ENCODE results near the gene THSD7B. TPM values are rescaled to one million over a fixed set of nuclear protein-coding genes. Genes with fewer than 3 reads are reported as not detected.

THSD7B gene
- total and polyA plus RNA-seq, 10 of the 15 experiments (the other 5 are each of a cell fraction or from before 2014, with no cell fraction given), result 0.03 to 0.56 (median 0.28) TPM

DNA sequence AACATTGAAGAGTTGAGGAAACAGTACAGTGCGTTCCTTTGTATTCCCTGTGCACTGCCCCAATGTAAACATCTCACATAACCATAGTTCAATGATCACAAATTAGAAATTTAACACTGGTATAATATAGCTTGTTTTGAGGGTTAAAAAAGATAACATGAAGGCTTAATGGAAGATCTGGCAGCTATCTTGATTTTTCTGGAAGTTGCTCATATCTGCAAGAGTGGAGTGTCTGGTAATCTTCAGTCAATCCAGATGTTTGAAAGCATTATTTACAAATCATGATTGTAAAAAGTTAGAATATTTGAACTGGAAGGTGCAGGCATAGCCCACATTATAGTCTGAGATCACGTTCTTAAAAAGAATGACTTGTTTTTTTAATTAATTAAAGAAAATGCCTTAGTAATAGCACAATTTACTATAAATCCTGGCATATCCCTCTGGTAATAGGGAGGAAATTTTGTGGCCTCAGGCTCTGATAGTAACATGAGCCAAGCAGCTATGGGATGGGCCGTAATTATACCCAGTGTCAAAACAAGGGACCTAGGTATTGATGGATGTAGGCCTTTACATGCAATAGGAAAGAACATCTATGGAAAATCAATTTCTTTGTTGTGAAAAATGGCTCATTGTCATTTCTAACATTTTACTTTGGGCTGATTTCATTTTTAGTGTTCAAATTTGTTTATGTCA, 418.0 kb downstream of the THSD7B start:
- FAIRE-seq (no peak), ATAC-seq (no peak), DNase-seq (ENCODE audit: low read depth, low spot score) (no peak)
- H4K20me1 ChIP-seq (ENCODE audit: control insufficient read depth, insufficient read depth), result no peaks in the 10 kb centered on the region
- 24% methylated on average over 3 of the region's 3 CpGs for WGBS (ENCODE audit: insufficient coverage, insufficient replicate concordance, low lambda C conversion rate, missing lambda C conversion rate)
- ChIA-PET RAD21 (ENCODE audit: unreplicated experiment) (no interaction called here), SMC1A (ENCODE audit: uncharacterized antibody, unreplicated experiment) (interaction anchor here (0.8 to 3.7 kb wide), 6 partner anchors 9 to 39 kb away, joined by 3 to 14 read pairs (median 4); no protein-coding TSS in a partner anchor), POLR2A (no interaction called here), CTCF (interaction anchor here (1.0 to 2.1 kb wide), 3 partner anchors 9 to 54 kb away, joined by 3 to 5 read pairs (median 3); no protein-coding TSS in a partner anchor)
- H2AFZ ChIP-seq (ENCODE audit: control insufficient read depth, low read depth, low read length), result no peak overlapping the region
- H3K4me3 ChIP-seq, result no peak overlapping the region
- in situ Hi-C loops (cut with MboI), result no loop called here
- H3K4me2 ChIP-seq (ENCODE audit: control insufficient read depth, insufficient read depth), result no peak overlapping the region
- no peaks in the 10 kb centered on the region for H3K36me3 ChIP-seq (ENCODE audit: control insufficient read depth in 2 of 2, insufficient read depth in 2 of 2, low read length in 1 of 2)
- H3K27ac ChIP-seq (ENCODE audit: control insufficient read depth, insufficient read depth), result no peak overlapping the region
- no peaks in the 10 kb centered on the region for H3K9me3 ChIP-seq (replicated peaks; ENCODE audit: control insufficient read depth, insufficient read depth, low read length)
- no TSS peak for BruUV-seq (replicated peaks)
- H3K4me1 ChIP-seq (ENCODE audit: control insufficient read depth, insufficient read depth, low read length), result no peaks in the 10 kb centered on the region
- TF ChIP-seq, protein P1, sequence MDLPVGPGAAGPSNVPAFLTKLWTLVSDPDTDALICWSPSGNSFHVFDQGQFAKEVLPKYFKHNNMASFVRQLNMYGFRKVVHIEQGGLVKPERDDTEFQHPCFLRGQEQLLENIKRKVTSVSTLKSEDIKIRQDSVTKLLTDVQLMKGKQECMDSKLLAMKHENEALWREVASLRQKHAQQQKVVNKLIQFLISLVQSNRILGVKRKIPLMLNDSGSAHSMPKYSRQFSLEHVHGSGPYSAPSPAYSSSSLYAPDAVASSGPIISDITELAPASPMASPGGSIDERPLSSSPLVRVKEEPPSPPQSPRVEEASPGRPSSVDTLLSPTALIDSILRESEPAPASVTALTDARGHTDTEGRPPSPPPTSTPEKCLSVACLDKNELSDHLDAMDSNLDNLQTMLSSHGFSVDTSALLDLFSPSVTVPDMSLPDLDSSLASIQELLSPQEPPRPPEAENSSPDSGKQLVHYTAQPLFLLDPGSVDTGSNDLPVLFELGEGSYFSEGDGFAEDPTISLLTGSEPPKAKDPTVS (IDR thresholded peaks at IDR 0.05; ENCODE audit: low read depth, low read length), result no peak
- TF ChIP-seq NBN (IDR thresholded peaks at IDR 0.05), result no peak
- TF ChIP-seq DPF2 (IDR thresholded peaks at IDR 0.05), result no peak
- TF ChIP-seq ZZZ3 (IDR thresholded peaks at IDR 0.05; ENCODE audit: control insufficient read depth, insufficient read length, low read depth), result no peak
- no peaks in the 10 kb centered on the region for H3K79me2 ChIP-seq (ENCODE audit: control insufficient read depth, insufficient read depth, low read length)
- no peaks in the 10 kb centered on the region for H3K27me3 ChIP-seq (replicated peaks in 1 of 2; ENCODE audit: control insufficient read depth in 2 of 2, insufficient read depth in 2 of 2, low read length in 1 of 2)
- H3K9ac ChIP-seq (ENCODE audit: control insufficient read depth, insufficient read depth, low read length), result no peak overlapping the region
- intact Hi-C loops (cut with micrococcal nuclease; ENCODE audit: unreplicated experiment), result no loop called here

DNA sequence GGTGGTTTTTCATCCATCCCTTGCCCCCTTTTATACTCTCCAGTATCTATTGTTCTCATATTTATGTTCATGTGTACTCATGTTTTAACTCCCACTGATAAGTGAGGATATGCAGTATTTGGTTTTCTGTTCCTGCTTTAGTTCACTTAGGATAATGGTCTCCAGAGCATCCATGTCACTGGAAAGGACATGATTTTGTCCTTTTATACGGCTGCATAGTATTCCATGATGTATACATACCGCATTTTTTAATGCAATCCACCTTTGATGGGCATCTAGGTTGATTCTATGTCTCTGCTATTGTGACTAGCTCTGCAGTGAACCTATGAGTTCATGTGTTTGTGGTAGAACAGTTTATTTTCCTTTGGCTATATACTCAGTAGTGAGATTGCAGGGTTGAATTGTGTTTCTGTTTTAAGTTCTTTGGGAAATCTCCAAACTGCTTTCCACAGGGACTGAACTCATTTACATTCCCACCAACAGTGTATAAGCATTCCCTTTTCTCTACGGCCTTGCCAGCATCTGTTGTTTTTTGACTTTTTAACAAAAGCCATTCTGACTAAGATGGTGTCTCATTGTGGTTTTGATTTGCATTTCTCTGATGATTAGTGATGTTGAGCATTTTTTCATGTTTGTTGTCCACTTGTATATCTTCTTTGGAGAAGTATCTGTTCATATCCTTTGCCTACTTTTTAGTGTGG, 420.2 kb downstream of the THSD7B start:
- no peak overlapping the region for H3K4me3 ChIP-seq
- ChIA-PET CTCF (no interaction called here), POLR2A (no interaction called here), SMC1A (ENCODE audit: uncharacterized antibody, unreplicated experiment) (interaction anchor here (1.3 to 3.7 kb wide), 2 partner anchors 12 to 17 kb away, joined by 4 to 14 read pairs; no protein-coding TSS in a partner anchor), RAD21 (ENCODE audit: unreplicated experiment) (no interaction called here)
- ATAC-seq (peak; percentile 56), DNase-seq (ENCODE audit: low read depth, low spot score) (no peak), FAIRE-seq (no peak)
- H4K20me1 ChIP-seq (ENCODE audit: control insufficient read depth, insufficient read depth), result no peaks in the 10 kb centered on the region
- no peak overlapping the region for H2AFZ ChIP-seq (ENCODE audit: control insufficient read depth, low read depth, low read length)
- intact Hi-C loops (cut with micrococcal nuclease; ENCODE audit: unreplicated experiment), result no loop called here
- in situ Hi-C loops (cut with MboI), result no loop called here
- H3K79me2 ChIP-seq (ENCODE audit: control insufficient read depth, insufficient read depth, low read length), result no peaks in the 10 kb centered on the region
- no peaks in the 10 kb centered on the region for H3K9me3 ChIP-seq (replicated peaks; ENCODE audit: control insufficient read depth, insufficient read depth, low read length)
- 0% methylated on average over 3 of the region's 3 CpGs for WGBS (ENCODE audit: insufficient coverage, insufficient replicate concordance, low lambda C conversion rate, missing lambda C conversion rate)
- H3K27ac ChIP-seq (ENCODE audit: control insufficient read depth, insufficient read depth), result no peak overlapping the region
- no TSS peak for BruUV-seq (replicated peaks)
- no peaks in the 10 kb centered on the region for H3K4me1 ChIP-seq (ENCODE audit: control insufficient read depth, insufficient read depth, low read length)
- TF ChIP-seq MTA2 (IDR thresholded peaks at IDR 0.05; ENCODE audit: low read depth) (peak; percentile 47), IKZF2 (IDR thresholded peaks at IDR 0.05) (0 out of 4 replicates have a peak, but pooled peaks of 1 of the 2 experiments have one; percentile 22), ZNF384 (IDR thresholded peaks at IDR 0.05; ENCODE audit: borderline replicate concordance, low read depth, low read length) (no peak)
- H3K9ac ChIP-seq (ENCODE audit: control insufficient read depth, insufficient read depth, low read length), result no peak overlapping the region
- H3K27me3 ChIP-seq (replicated peaks in 1 of 2; ENCODE audit: control insufficient read depth in 2 of 2, insufficient read depth in 2 of 2, low read length in 1 of 2), result no peaks in the 10 kb centered on the region
- H3K4me2 ChIP-seq (ENCODE audit: control insufficient read depth, insufficient read depth), result no peak overlapping the region
- H3K36me3 ChIP-seq (ENCODE audit: control insufficient read depth in 2 of 2, insufficient read depth in 2 of 2, low read length in 1 of 2), result no peaks in the 10 kb centered on the region
